Brain pericyte (primary cell): ENCODE data around the gene REV1.
A peak's percentile ranks its signal among the peaks of the same experiment; 100 is the strongest.
"Not testable (repeated sequence)": the region's sequence is repeated elsewhere in the genome, so short reads cannot be mapped to it uniquely, and the experiment has no call there.

Experiments used
- DNase-seq: peaks from one replicate; pipeline ENCODE4 v3.0.0-alpha.2; 2012; ENCODE audit warnings: low read depth, low spot score

The REV1 gene

DNA sequence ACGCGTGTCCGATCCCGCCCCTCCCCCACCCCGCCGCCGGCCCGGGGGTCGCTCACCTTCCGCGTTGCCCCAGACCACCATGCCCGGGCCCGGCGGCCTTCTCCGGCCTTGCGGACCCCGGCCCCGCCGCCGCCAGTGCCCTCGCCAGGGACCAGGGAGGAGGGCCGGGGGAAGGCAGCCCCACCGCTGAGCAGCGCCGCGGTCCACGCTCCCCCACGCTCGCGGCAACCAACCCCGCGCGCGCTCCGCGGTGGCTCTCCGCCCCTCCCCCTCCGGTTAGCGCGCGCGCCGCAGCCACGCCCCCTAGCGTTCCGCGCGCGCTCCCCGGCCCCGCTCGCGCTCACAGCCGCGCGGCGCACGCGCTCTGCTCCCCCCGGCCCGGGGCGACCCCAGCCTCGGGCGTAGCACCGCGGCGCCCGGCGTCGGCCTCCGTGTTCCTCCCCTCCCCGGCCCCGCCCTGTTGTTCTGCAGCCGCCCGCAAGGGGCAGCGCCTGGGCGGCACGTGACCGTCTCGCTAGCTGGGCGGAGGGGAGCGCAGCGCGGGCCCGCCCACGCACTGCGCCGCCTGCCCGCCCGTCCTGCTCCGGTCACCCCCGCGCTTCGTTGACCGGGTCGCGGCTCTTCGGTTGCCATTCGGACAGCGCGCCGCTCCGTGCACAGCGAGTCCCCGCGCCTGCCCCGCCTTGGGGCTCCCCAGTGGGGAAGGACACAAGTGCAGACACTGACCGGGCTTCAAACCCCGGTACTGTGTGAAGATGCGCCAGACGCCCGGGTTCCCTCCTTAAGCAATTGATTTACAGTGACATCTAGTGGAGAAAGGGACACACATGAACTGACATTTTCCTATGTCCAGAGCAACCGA is at the start of gene REV1:
REV1 (minus strand) TSS at position 257 of the 862 bp plus-strand sequence. CDS start 25,042 bp downstream, outside the sequence.
- peak; percentile 78 for DNase-seq

DNA sequence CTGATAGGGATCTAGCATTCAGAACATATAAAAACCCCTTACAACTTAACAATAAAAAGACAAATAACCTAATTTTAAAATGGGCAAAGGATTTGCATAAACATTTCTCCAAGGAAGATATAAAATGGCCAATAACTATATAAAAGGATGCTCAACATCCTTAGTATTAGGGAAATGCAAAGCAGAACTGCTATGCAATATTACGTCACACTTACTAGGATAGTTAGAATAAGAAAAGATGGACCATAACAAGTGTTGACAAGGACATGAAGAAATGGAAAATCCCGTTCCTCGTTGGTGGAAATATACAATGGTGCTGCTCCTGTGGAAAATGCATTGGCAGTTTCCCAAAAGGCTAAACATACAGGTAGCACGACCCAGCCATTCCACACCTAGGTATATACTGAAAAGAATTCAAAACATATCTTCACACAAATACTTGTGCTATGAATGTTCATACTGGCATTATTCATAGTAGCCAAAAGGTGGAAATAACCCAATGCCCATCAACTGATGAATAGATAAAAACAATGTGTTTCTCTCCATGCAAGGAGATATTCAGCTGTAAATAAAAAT is 48.2 kb upstream of the REV1 start:
- no peak for DNase-seq

DNA sequence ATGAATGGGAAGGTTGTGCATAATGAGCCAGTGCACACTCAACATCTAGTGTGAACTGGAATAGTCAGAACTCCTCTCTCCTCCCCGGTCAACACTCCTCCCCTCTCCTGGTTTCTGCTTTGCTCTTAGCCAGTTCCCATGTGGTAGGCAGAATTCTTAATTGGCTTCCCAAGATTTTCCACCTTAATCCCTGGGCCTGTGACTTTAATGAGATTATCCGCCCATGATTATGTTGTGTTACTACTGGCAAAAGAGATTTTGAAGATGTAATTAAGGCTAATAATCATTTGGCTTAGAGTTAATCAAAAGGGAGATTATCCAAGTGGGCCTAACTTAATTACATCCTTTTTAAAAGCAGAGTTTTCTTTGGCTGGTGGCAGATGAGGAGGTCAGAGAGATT is 34.2 kb upstream of the REV1 start:
- no peak for DNase-seq

DNA sequence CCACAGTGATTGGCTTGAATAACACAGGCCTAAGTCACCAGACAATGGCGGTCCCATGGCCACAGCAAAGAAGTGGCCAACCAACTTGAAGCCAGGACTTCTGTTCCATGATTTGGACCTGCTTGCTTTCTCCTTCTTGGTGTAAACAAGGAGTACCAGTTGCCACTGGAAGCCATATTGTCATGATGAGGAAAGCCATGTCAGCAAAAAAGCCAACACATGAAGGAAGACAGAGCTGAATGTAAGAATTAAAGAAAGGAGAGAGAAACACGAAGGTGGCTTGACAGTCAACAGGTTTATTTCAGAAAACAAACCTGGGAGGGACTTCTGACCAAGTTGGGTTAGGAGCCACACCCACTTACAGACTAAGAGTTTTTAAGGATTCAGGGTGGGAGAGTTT is 32.3 kb upstream of the REV1 start:
- no peak for DNase-seq

DNA sequence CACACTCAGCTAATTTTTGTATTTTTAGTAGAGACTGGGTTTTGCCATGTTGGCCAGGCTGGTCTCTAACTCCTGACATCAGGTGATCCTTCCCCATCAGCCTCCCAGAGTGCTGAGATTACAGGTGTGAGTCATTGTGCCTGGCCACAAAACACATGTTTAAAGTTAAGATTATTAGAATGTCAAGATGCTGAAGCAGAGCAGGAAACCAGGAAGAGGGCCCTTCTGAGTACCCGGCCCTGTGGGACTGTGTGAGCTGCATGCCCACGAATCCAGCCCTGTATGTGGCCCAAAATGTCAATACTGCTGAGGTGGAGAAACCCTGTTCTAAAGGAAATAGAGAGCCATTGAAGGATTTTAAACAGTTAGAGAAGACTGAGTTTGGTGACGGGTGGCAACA is 31.0 kb upstream of the REV1 start:
- DNase-seq, result no peak

DNA sequence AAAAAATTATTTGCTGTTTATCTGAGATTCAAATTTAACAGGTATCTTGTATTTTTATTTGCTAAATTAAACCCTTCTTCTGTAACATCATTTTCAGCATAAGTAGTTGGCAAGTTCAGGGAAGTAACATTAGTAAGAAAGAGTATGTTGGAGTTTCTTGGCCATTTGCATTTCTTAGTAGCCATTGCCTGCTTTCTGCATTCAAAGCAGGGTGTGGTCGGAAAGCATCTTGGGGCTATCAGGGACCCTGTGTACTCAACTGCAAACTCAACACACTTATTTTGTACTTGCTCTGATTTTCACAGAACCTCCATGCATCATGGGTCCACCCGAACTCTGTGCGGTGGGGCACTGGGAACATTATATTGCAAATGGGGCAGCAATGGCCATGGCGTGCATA is 30.4 kb upstream of the REV1 start:
- no peak for DNase-seq

DNA sequence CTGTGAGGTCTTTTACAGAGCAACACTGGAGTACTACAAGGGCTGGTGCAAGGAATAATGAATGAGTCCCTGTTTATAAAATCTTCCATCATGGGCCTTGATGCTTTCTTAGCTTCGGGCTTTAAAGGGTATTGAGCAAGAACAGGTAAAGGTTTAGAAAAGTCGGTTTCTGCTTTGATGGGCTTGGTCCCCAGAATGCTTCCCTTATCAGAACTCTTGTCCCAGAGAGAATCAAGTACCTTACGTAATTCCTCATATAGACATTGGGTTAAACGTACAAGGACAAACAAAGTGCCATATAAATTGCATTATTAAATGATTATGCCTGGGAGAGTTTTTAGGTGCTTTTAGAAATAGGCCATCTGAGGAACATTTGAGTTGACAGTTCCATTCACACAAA is 24.5 kb upstream of the REV1 start:
- DNase-seq, result no peak

DNA sequence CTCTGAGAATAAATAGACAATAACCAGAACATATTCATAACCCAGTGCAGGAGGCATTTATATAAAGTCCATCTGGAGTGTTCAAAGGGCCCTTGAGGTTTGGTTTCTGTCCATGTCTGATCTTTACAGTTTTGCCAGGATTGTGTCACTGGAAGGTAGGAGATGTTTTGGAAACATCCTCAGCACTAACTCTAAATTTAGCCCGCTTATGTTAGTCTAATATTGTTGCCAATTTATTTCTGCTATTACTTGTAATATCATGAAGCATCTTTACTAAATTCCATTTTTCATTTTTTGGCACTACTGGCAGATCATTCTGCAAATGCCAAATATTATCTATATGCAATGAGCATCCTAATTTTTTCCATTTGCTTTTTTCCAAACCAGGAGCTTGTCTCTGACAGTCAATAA is 22.4 kb upstream of the REV1 start:
- no peak for DNase-seq

DNA sequence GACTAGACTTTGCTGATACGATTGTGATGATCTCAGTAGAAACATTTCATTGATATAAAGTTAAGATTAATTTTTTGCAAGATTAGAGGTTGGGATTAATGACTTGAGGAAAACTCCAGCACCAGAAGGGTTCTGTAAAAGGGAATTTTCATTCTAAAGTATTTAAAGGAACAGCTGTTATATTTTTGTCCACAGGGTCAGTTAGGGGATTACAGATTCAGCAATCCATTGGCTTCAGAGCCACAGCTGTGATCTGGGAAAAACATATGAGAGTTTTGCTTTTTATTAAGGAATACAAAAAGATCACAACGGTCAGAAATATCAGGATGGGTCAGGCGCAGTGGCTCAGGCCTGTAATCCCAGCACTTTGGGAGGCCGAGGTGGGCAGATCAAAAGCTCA is 19.6 kb upstream of the REV1 start:
- no peak for DNase-seq

DNA sequence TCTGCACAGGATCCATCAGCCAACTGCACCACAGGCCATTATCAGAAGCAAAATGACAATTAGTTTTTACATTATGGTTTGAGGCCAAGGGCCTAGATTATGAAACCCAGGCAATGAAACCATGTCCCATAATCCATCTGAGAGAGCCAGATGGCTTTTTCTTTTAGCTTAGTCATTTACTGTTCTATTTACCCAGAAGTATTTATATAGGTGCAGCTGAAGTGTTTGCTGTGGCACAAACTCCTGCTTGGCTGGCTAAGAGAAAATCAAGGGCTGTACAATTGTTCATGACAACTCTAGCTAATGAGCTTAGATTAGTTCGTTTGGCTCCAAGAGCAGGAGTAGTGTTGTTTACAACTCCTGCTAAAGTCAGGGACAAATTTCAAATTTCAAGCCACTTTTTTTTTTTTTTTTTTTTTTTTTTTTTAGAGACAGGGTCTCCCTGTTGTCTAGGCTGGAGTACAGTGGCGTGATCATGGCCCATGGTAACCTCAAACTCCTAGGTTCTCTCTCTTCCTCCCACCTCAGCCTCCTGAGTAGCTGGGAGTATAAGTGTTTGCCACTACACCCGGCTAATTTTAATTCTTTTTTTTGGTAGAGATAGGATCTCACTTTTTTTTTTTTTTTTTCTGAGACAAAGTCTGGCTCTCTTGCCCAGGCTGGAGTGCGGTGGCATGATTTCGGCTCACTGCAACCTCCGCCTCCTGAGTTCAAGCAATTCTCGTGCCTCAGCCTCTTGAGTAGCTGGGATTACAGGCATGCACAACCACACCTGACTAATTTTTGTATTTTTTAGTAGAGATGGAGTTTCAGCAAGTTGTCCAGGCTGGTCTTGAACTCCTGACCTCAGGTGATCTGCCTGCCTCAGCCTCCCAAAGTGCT is 18.4 kb upstream of the REV1 start:
- DNase-seq, result no peak

DNA sequence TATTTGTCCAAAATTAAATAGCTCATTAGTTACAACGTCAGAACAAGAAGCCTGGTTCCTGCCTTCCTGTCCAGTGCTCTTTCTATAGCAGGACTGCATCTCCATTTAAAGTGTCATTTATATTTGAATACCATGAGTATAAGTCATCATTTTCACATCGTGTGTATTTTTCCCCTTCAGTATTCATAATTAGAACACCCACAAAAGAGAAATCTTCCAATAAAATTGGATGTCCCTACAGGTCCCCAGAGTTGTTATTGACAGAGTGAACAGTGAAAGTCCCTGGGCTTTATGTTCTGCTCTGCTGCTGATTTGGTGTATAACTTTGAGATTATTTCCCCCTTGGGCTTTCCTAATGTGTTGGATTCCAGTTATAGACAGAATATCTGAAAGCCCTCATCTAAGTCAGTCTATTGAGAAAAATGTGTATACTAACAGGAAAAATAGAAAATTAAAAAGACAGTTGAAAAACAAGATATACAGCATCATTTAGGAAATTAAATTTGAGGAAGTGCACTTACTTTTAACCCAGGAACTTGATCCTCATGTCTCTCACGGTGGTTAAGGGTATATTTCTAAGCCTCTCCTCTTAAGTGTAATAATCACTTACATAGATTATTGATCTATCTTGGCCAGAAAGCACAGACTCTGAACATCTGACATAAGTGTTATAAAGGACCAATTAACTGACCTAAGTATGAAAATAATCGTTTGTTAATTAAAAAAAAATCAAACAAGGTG is 15.2 kb upstream of the REV1 start:
- no peak for DNase-seq

DNA sequence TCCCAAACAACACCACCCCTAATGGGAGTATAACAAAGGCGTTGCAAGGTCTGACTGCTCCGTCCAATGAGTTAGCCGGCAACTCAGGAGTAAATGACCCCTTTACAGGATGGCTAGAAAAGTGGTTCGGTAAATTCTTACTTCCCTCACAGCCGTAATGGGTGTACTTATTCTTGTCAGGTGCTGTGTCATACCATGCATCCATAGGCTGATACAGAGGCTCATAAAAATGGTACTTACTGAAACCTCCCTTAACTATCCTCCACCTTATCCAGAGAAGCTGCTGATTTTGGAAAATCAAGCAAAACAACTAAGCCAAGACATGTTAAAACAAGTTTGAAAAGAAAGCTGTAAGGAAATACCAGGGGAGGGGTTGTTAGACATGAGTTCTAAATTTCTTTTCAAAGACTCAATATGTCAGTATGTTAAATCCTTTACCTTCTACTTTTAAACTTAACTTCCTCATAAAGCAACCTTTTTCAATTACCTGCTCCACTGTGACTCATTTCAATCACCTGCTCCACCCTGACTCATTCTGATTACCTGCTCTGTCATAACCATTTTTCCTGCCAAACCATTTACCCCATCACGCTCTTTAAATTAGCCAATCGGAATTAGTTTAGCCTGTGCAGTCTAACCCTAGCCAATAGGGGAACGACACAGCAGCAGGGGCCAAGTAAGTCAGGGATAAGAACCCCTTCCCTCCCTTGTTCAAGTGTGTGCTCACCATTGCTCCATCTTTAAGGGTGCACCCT is 14.0 kb upstream of the REV1 start:
- DNase-seq, result not testable (repeated sequence)

DNA sequence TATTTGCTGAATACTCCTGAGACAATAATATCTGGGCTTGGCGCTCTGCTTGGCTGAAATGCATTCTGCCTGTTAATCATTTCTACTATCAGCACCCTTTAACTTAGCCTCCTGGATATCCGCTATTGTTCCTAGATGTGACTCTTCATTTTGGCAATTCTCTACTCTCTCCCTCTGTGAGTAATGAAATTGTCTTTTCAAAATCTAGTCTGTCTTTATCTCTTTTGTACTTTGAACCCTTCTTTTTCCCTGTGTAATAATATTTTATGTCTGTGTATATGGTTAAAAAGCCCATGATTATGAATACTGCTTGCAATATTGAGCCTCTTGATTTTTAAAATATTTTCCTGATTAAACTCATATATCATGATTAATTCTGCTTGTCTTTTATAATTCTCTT is 6.2 kb upstream of the REV1 start:
- DNase-seq, result no peak

DNA sequence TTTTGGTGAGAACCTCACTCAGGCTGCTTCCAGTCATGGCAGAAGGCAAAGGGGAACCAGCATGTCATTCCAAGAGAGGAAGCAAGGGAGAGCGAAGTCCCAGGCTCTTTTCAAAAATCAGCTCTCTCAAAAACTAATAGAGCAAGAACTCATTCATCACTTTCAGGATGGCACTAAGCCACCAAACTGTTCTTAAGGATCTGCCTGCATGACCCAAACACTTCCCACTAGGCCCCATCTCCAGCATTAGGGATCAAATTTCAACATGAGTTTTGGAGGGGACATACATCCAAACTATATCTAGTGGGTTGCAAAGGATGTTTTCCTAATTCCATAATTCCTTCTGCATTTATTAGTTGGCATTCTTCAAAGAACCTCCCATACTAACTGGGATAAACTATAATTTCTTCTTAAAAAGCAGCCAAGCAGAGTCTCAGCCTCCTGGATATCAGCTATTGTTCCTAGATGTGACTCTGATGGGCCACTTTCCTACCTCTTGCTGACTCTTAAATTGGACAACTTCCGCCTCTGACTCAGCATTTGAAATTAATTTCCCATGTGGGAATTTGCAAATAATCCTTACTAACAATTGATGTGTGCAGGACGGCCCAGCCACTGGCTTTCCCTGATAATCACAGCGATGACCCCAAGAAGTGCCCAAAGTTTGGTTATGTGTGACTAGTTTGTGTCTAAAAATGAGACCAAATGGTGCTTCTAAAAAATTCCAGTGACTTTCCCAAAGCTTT is 5.5 kb upstream of the REV1 start:
- DNase-seq, result no peak

DNA sequence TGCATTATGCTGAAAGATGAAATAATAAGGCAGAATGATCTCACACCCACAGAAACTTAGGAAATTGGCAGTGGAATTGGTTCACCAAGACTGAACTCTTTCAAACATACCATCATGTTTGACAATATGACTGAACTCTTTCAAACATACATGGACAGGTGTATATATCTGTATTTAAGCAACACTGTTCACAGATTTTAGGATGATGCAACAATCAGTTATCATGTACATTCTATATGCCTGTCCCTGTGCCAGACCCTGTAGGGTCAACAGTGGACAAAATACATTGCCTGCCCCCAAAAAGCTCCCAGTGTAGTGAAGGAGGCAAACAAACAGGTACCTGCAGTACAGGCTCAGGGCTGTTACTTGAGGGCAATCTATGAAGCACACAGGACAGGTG is 2.9 kb upstream of the REV1 start:
- no peak for DNase-seq

DNA sequence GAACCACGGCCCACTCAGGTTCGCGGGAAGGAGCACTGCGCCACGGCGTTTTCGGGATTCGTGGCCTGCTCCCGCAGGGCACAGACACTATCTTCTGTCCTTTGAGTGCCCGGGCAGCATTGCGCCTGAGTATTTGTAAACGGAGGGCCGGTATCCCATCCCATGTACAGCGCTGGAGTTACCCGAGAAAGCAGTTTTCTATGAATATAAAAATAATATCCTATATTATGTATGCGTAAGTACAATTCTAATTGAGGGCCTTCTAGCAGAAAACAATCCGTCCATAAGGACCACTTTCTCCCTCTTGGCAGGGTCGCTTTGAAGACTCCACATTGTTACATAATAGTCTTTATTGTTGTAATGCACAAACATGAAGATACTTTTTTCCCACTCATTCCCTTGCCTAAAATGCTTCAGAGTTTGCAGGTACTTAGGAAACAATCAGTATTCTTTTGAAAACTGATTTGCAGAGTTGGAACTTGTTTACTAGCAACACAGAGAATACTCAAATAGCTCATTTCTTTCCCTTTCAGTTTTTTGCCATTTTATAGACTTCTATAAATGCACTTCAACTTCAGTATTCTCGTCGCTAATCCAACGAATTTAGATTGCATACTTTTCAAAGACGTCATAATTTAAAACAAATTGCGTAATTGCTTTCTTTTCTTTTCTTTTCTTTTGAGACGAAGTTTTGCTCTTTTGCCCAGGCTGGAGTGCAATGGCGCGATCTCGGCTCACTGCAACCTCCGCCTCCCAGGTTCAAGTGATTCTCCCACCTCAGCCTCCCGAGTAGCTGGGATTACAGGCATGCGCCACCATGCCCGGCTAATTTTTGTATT is 1.0 kb upstream of the REV1 start:
- DNase-seq, result no peak

DNA sequence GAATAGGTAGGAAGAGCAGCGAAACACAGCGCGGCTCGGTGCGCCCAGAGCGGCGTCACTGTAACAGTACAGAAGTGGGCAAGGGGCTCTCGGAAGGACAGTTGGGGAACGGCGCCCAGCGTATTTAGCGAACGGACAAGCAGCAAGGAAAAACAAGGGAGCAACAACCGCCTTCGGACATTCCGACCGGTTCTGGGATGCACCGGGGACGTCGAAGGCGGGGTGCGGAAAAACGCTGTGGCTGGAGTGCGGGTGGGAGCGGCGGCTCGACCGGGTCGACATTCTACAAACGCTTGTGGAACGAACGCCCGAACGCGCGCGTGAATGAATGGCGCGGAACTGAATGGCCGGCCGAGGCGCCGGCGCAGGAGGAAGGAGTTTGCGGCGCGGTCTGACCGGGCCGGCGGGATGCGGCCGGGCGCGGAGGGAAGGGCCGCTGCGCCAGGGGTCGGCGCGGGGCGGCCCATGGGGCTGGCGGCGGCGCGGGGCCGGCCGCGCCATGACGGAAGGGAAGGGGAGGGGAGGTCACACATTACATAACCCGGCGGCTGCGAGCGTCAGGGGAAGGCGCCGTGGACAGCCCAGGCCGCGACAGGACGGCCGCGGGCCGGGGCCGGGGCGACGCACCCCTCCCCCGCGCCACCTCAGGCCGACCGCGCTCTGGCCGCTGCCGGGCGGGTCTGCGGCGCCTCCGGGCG is 605 bp downstream of the REV1 start:
- DNase-seq, result no peak

DNA sequence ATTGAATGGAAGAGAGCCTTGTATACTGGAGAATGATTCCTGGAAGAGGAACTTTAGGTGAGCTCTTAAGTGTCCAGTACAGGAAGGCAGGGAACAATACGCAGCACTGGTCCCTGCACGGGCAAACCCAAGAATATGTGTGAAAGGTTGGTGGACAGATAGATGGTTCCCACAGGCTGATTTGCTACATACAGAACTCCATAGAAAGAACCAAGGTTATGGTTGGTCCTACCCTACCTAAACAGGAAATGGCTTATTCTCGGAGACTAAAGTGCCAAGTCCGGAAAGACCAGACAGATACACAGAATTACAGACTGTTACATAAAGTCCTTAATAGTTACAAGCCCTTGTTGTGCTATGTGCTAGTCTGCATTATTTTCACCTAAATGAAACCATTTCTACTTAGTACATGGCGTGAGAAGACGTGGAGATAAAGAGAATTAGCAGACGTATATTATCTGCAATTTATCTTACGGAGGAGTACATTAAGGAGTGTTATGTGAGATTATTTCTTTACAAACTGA is 1.2 kb downstream of the REV1 start:
- DNase-seq, result no peak
